GM21447 (cell line): Measurements from ENCODE around the gene MCF2L2.

ENCODE experiments used
- ATAC-seq: cut with Tn5 transposase; IDR thresholded peaks from one replicate; pipeline ENCODE4 v1.9.1; 2021; ENCODE audit not compliant: unreplicated experiment

Gene MCF2L2

GRCh38 chr3:183298701-183299153 is 129.7 kb downstream of the MCF2L2 start:
- no peak for ATAC-seq

GRCh38 chr3:183296944-183297343 is 131.5 kb downstream of the MCF2L2 start:
- ATAC-seq, result no peak

- no peak for ATAC-seq
These were observed 133.2 kb downstream of the MCF2L2 start for GRCh38 chr3:183295211-183295610.

- no peak for ATAC-seq
These were observed 134.5 kb downstream of the MCF2L2 start for GRCh38 chr3:183293966-183294365.

- ATAC-seq, result no peak
These were observed 136.9 kb downstream of the MCF2L2 start for GRCh38 chr3:183291497-183292031.

GRCh38 chr3:183290216-183290615 is 138.2 kb downstream of the MCF2L2 start:
- ATAC-seq, result no peak

GRCh38 chr3:183288117-183288516 is 140.3 kb downstream of the MCF2L2 start:
- ATAC-seq, result no peak

- ATAC-seq, result no peak
These were observed 141.0 kb downstream of the MCF2L2 start for GRCh38 chr3:183287301-183287971.

- peak; percentile 97 for ATAC-seq
These were observed 142.5 kb downstream of the MCF2L2 start for GRCh38 chr3:183285828-183286457.

- ATAC-seq, result no peak
These were observed 143.1 kb downstream of the MCF2L2 start for GRCh38 chr3:183285318-183285717.

- ATAC-seq, result no peak
These were observed 143.8 kb downstream of the MCF2L2 start for GRCh38 chr3:183284570-183284969.

- no peak for ATAC-seq
These were observed 144.5 kb downstream of the MCF2L2 start for GRCh38 chr3:183283886-183284285.

- no peak for ATAC-seq
These were observed 147.2 kb downstream of the MCF2L2 start for GRCh38 chr3:183281126-183281797.

GRCh38 chr3:183279371-183279770 is 149.0 kb downstream of the MCF2L2 start:
- ATAC-seq, result no peak

GRCh38 chr3:183278479-183279088 is 149.8 kb downstream of the MCF2L2 start:
- no peak for ATAC-seq

GRCh38 chr3:183277260-183277659 is 151.2 kb downstream of the MCF2L2 start:
- ATAC-seq, result no peak

GRCh38 chr3:183275937-183276336 is 152.5 kb downstream of the MCF2L2 start:
- no peak for ATAC-seq

GRCh38 chr3:183275418-183275817 is 153.0 kb downstream of the MCF2L2 start:
- no peak for ATAC-seq

GRCh38 chr3:183274609-183275008 is 153.8 kb downstream of the MCF2L2 start:
- no peak for ATAC-seq

- no peak for ATAC-seq
These were observed 155.6 kb downstream of the MCF2L2 start for GRCh38 chr3:183272791-183273190.

- no peak for ATAC-seq
These were observed 156.3 kb downstream of the MCF2L2 start for GRCh38 chr3:183272142-183272541.
